GM19397 (cell line): Measurements from ENCODE around the gene ILRUN.
"Not testable (repeated sequence)": the region's sequence is repeated elsewhere in the genome, so short reads cannot be mapped to it uniquely, and the experiment has no call there.

Experiments used
- ATAC-seq: cut with Tn5 transposase; IDR thresholded peaks from one replicate; pipeline ENCODE4 v1.9.1; 2021; ENCODE audit warnings: mild to moderate bottlenecking, moderate library complexity; ENCODE audit not compliant: unreplicated experiment

The ILRUN gene

GRCh38 chr6:34667481-34668238, 28.9 kb downstream of the ILRUN start:
- ATAC-seq, result no peak

- no peak for ATAC-seq
Observed at GRCh38 chr6:34665019-34665418, 31.5 kb downstream of the ILRUN start.

GRCh38 chr6:34664256-34664971, 32.2 kb downstream of the ILRUN start:
- no peak for ATAC-seq

GRCh38 chr6:34663831-34664255, 32.7 kb downstream of the ILRUN start:
- no peak for ATAC-seq

GRCh38 chr6:34663371-34663770, 33.2 kb downstream of the ILRUN start:
- no peak for ATAC-seq

GRCh38 chr6:34661357-34661756, 35.2 kb downstream of the ILRUN start:
- no peak for ATAC-seq

- ATAC-seq, result no peak
Observed at GRCh38 chr6:34658605-34659265, 37.8 kb downstream of the ILRUN start.

- ATAC-seq, result not testable (repeated sequence)
Observed at GRCh38 chr6:34657979-34658480, 38.5 kb downstream of the ILRUN start.

GRCh38 chr6:34657307-34657978, 39.1 kb downstream of the ILRUN start:
- no peak for ATAC-seq

- no peak for ATAC-seq
Observed at GRCh38 chr6:34657037-34657306, 39.6 kb downstream of the ILRUN start.

GRCh38 chr6:34656378-34657036, 40.1 kb downstream of the ILRUN start:
- peak; percentile 86 for ATAC-seq

GRCh38 chr6:34655876-34656377, 40.6 kb downstream of the ILRUN start:
- ATAC-seq, result not testable (repeated sequence)

GRCh38 chr6:34654061-34654710, 42.4 kb downstream of the ILRUN start:
- no peak for ATAC-seq

- ATAC-seq, result no peak
Observed at GRCh38 chr6:34652263-34652662, 44.3 kb downstream of the ILRUN start.

GRCh38 chr6:34650823-34651222, 45.7 kb downstream of the ILRUN start:
- no peak for ATAC-seq

GRCh38 chr6:34650232-34650631, 46.3 kb downstream of the ILRUN start:
- ATAC-seq, result not testable (repeated sequence)

GRCh38 chr6:34648806-34649205, 47.8 kb downstream of the ILRUN start:
- ATAC-seq, result no peak
